GM21515 (cell line): ENCODE data around the gene BSND.

Experiments used
- ATAC-seq: cut with Tn5 transposase; IDR thresholded peaks from one replicate; pipeline ENCODE4 v1.9.1; 2021; ENCODE audit not compliant: unreplicated experiment

BSND gene

GRCh38 chr1:54990916-54991315, 7.8 kb upstream of the BSND start:
- ATAC-seq, result no peak

- no peak for ATAC-seq
Measured at GRCh38 chr1:54991939-54992338, 6.8 kb upstream of the BSND start.

GRCh38 chr1:54993140-54993539, 5.6 kb upstream of the BSND start:
- ATAC-seq, result no peak

GRCh38 chr1:54994355-54994990, 4.3 kb upstream of the BSND start:
- ATAC-seq, result no peak

GRCh38 chr1:54995013-54995760, 3.5 kb upstream of the BSND start:
- no peak for ATAC-seq

- no peak for ATAC-seq
Measured at GRCh38 chr1:54995835-54996234, 2.9 kb upstream of the BSND start.

GRCh38 chr1:54996359-54996868, 2.3 kb upstream of the BSND start:
- ATAC-seq, result peak; percentile 69

GRCh38 chr1:54996869-54997710, 1.6 kb upstream of the BSND start:
- no peak for ATAC-seq

- no peak for ATAC-seq
Measured at GRCh38 chr1:54997711-54997986, 1.1 kb upstream of the BSND start.

GRCh38 chr1:54998100-54998499, 633 bp upstream of the BSND start:
- no peak for ATAC-seq

- ATAC-seq, result no peak
Measured at GRCh38 chr1:55000110-55001085, 1.7 kb downstream of the BSND start.

GRCh38 chr1:55001311-55001710, 2.6 kb downstream of the BSND start:
- ATAC-seq, result no peak

GRCh38 chr1:55002686-55003085, 4.0 kb downstream of the BSND start:
- no peak for ATAC-seq

- no peak for ATAC-seq
Measured at GRCh38 chr1:55005351-55006140, 6.8 kb downstream of the BSND start.

GRCh38 chr1:55006931-55007330, 8.2 kb downstream of the BSND start:
- no peak for ATAC-seq

- ATAC-seq, result no peak
Measured at GRCh38 chr1:55007625-55008024, 8.9 kb downstream of the BSND start.

GRCh38 chr1:55010194-55010886, 11.6 kb downstream of the BSND start:
- no peak for ATAC-seq

- no peak for ATAC-seq
Measured at GRCh38 chr1:55010887-55011217, 12.1 kb downstream of the BSND start.

- ATAC-seq, result no peak
Measured at GRCh38 chr1:55012661-55013060, 13.9 kb downstream of the BSND start.
